Caco-2 (cell line): Measurements from ENCODE around the gene ZNF407. TPM values are rescaled to one million over a fixed set of nuclear protein-coding genes. Genes with fewer than 3 reads are reported as not detected.

Source experiments
- BruUV-seq: library from RNA; stranded (reverse); fragments of 400-500 nt; replicated peaks from 2 replicates; lab custom pipeline; 2021; lab: Mats Ljungman, UMichigan
- CTCF ChIA-PET: fragments of 300-600 bp; sonication (Branson Sonifier 250); formaldehyde crosslinking; loops from one replicate; lab custom pipeline; 2022; ENCODE audit warnings: antibody characterized with exemption; lab: Charles Lee
- POLR2A ChIA-PET: fragments of 300-600 bp; sonication (Branson Sonifier 250); formaldehyde crosslinking; loops from one replicate; lab custom pipeline; 2022; ENCODE audit warnings: antibody characterized with exemption; lab: Charles Lee
- DNase-seq, 2 experiments: peaks; one replicate each; pipeline versions ENCODE4 v3.0.0 to v3.0.0-alpha.2; 2020 to 2022
- H3K27me3 ChIP-seq: replicated peaks from 2 replicates; pipeline ENCODE4 v1.6.0; 2011; ENCODE audit warnings: low read length; ENCODE audit not compliant: control insufficient read depth, insufficient read depth
- H3K36me3 ChIP-seq: 2 replicates; pipeline ENCODE4 v1.5.1; 2011; ENCODE audit warnings: low read length; ENCODE audit not compliant: control insufficient read depth, insufficient read depth
- H3K4me1 ChIP-seq: fragments of 250-450 bp; sonication (Bioruptor Pico); 2 replicates; pipeline ENCODE4 v1.5.1; 2020; ENCODE audit warnings: mild to moderate bottlenecking
- H3K4me3 ChIP-seq: 2 replicates; pipeline ENCODE4 v1.5.1; 2011; ENCODE audit warnings: low read depth, mild to moderate bottlenecking, control low read depth, low read length
- H3K9me3 ChIP-seq: fragments of 250-450 bp; sonication (Bioruptor Pico); 2 replicates; pipeline ENCODE4 v1.5.1; 2020; ENCODE audit warnings: mild to moderate bottlenecking, moderate library complexity
- H3K27ac Mint-ChIP-seq: one replicate; pipeline ENCODE4 v1.8.0; 2022; ENCODE audit warnings: mixed read lengths; ENCODE audit not compliant: unreplicated experiment
- H3K27me3 Mint-ChIP-seq: one replicate; pipeline ENCODE4 v1.8.0; 2022; ENCODE audit warnings: mixed read lengths; ENCODE audit not compliant: insufficient read depth, unreplicated experiment
- H3K36me3 Mint-ChIP-seq: one replicate; pipeline ENCODE4 v1.8.0; 2022; ENCODE audit warnings: mild to moderate bottlenecking, mixed read lengths; ENCODE audit not compliant: insufficient read depth, unreplicated experiment
- H3K4me1 Mint-ChIP-seq: one replicate; pipeline ENCODE4 v1.8.0; 2022; ENCODE audit warnings: low read depth, mixed read lengths; ENCODE audit not compliant: unreplicated experiment
- H3K4me3 Mint-ChIP-seq: one replicate; pipeline ENCODE4 v1.8.0; 2022; ENCODE audit warnings: mild to moderate bottlenecking, moderate library complexity, mixed read lengths; ENCODE audit not compliant: unreplicated experiment
- H3K9me3 Mint-ChIP-seq: one replicate; pipeline ENCODE4 v1.8.0; 2022; ENCODE audit warnings: mixed read lengths; ENCODE audit not compliant: unreplicated experiment
- CTCF ChIP-seq, 2 experiments: fragments of 200-600 bp in 1 of 2; IDR thresholded peaks; 1 replicate in 1 of 2; 2 replicates in 1 of 2; pipeline versions ENCODE4 v1.5.1 to v1.8.0; 2011 to 2022; ENCODE audit warnings: antibody characterized with exemption in 1 of 2, control low read depth in 1 of 2, inconsistent platforms in 1 of 2, low read depth in 1 of 2, low read length in 1 of 2, mild to moderate bottlenecking in 1 of 2, moderate library complexity in 1 of 2; ENCODE audit not compliant: insufficient read depth in 1 of 2, severe bottlenecking in 1 of 2, unreplicated experiment in 1 of 2
- intact Hi-C: fragments of 100-400 bp; cut with micrococcal nuclease; formaldehyde crosslinking; loops from one replicate; pipeline ENCODE4 v1.10.0; 2022; ENCODE audit not compliant: unreplicated experiment
- total RNA-seq: library from RNA; stranded (reverse); gene quantifications from 2 replicates; pipeline ENCODE4 v1.2.3, GENCODE V29; 2022

ZNF407 gene
- total RNA-seq, 1 experiment from 2014 or later: 4.7 TPM

DNA sequence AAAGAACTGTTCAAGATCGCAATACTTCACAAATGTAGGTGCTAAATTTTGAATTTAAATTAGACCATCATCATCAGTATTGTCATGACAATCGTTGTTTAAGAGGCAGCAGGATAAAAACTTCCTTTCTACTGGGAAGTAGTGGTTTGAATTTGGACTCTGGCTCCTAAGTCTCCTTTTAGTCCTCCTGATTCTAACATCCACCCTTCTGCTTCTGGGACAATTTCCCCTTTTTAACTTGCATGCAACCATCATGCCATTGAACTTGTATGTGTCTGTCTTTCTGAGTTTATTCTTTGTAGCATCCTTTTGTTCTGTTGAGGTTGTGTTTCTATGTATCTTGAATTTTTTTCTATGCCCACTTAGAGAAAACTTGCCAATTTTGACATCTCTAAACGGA lies 361.5 kb downstream of the ZNF407 start:
- Histone ChIP-seq H3K27me3 (no peaks in the 10 kb centered on the region), H3K9me3 (no peaks in the 10 kb centered on the region), H3K36me3 (no peaks in the 10 kb centered on the region), H3K4me1 (no peaks in the 10 kb centered on the region), H3K4me3 (no peak overlapping the region)
- DNase-seq: no peak
- no peak for TF ChIP-seq CTCF (IDR thresholded peaks at IDR 0.05; ENCODE audit: insufficient read depth in 1 of 2, low read depth in 1 of 2, low read length in 1 of 2, severe bottlenecking in 1 of 2, unreplicated experiment in 1 of 2)
- intact Hi-C loops: no loop called here
- H3K36me3 Mint-ChIP-seq: no peaks in the 10 kb centered on the region
- ChIA-PET CTCF (no interaction called here), POLR2A (no interaction called here)
- H3K27me3 Mint-ChIP-seq: no peaks in the 10 kb centered on the region
- no TSS peak for BruUV-seq
- H3K4me3 Mint-ChIP-seq: no peak overlapping the region
- H3K9me3 Mint-ChIP-seq: no peaks in the 10 kb centered on the region
- no peak overlapping the region for H3K27ac Mint-ChIP-seq
- no peaks in the 10 kb centered on the region for H3K4me1 Mint-ChIP-seq

- Histone ChIP-seq H3K4me3 (no peak overlapping the region), H3K36me3 (no peaks in the 10 kb centered on the region), H3K4me1 (no peaks in the 10 kb centered on the region), H3K27me3 (no peaks in the 10 kb centered on the region), H3K9me3 (no peaks in the 10 kb centered on the region)
- intact Hi-C loops: loop anchor here (5.0 kb wide), 2 partner anchors 64 to 309 kb away; no protein-coding TSS in a partner anchor
- TF ChIP-seq CTCF (IDR thresholded peaks at IDR 0.05; ENCODE audit: insufficient read depth in 1 of 2, low read depth in 1 of 2, low read length in 1 of 2, severe bottlenecking in 1 of 2, unreplicated experiment in 1 of 2): no peak
- no peak for DNase-seq
- POLR2A ChIA-PET: no interaction called here
- Mint-ChIP-seq H3K27ac (no peak overlapping the region), H3K27me3 (no peaks in the 10 kb centered on the region), H3K9me3 (no peaks in the 10 kb centered on the region), H3K4me1 (no peaks in the 10 kb centered on the region), H3K4me3 (no peak overlapping the region), H3K36me3 (no peaks in the 10 kb centered on the region)
- CTCF ChIA-PET: no interaction called here
- BruUV-seq: no TSS peak
Observed at GRCh38 chr18:74961596-74961995, 363.9 kb downstream of the ZNF407 start.

DNA sequence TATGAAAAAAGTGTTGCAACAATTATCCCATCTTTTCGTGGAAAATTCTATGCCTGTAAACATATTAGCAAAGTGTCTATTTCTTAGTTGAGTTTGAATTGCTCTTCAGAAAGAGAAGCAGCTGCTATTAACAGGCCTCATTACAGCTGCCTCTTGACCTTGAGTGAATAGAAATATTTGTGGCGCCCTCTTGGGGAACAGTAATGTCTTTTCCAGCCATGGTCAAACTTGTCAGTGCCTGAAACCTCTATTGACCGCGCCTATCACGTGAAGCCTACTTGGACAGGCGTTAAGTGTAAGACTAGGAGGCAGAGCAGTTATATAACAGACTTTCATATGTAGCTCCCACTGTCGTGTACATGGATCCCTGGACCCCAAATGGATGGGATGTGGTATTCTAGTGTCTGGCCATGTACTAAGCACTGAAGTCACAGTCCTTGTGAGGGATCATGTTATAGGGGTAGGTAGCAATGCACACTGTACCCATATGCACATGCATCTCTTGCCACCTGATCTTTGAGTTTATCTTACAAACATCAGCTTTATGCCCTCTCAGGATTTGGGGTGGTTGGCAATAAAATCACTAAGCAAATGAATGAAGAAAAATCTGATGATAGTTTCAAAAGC lies 366.3 kb downstream of the ZNF407 start:
- intact Hi-C loops: loop anchor here (5.0 kb wide), 2 partner anchors 67 to 312 kb away; no protein-coding TSS in a partner anchor
- H3K9me3 Mint-ChIP-seq: no peaks in the 10 kb centered on the region
- no peaks in the 10 kb centered on the region for H3K36me3 ChIP-seq
- ChIA-PET CTCF (no interaction called here), POLR2A (no interaction called here)
- no peaks in the 10 kb centered on the region for H3K27me3 ChIP-seq
- peak in 1 of 2 experiments; percentile 9 for TF ChIP-seq CTCF (IDR thresholded peaks at IDR 0.05; ENCODE audit: insufficient read depth in 1 of 2, low read depth in 1 of 2, low read length in 1 of 2, severe bottlenecking in 1 of 2, unreplicated experiment in 1 of 2)
- no peak overlapping the region for H3K4me3 ChIP-seq
- H3K27ac Mint-ChIP-seq: no peak overlapping the region
- H3K9me3 ChIP-seq: no peaks in the 10 kb centered on the region
- no peaks in the 10 kb centered on the region for H3K4me1 ChIP-seq
- no peaks in the 10 kb centered on the region for H3K4me1 Mint-ChIP-seq
- H3K36me3 Mint-ChIP-seq: no peaks in the 10 kb centered on the region
- H3K27me3 Mint-ChIP-seq: no peaks in the 10 kb centered on the region
- no peak overlapping the region for H3K4me3 Mint-ChIP-seq
- BruUV-seq: no TSS peak
- peak; percentile 17 to 26 for DNase-seq
